GM12872 (cell line): ENCODE data around the gene ARHGEF38.

Experiments used
- CTCF ChIP-seq: IDR thresholded peaks from 3 replicates; pipeline ENCODE4 v1.5.1; 2011; ENCODE audit warnings: low read depth, mild to moderate bottlenecking, low read length, moderate library complexity; ENCODE audit not compliant: insufficient read depth

Gene ARHGEF38

GRCh38 chr4:105715692-105716278 lies 163.4 kb downstream of the ARHGEF38 start:
- TF ChIP-seq CTCF, result peak; percentile 21; the same call in 1 of the 3 replicates

- TF ChIP-seq CTCF, result no peak
These were observed 166.8 kb downstream of the ARHGEF38 start for GRCh38 chr4:105719204-105719603.

GRCh38 chr4:105725623-105726022 lies 173.2 kb downstream of the ARHGEF38 start:
- no peak for TF ChIP-seq CTCF
